HG02852 (cell line): ENCODE measurements around the gene CXCL9.
"Not testable (repeated sequence)": the region's sequence is repeated elsewhere in the genome, so short reads cannot be mapped to it uniquely, and the experiment has no call there.

ENCODE experiments used
- ATAC-seq: cut with Tn5 transposase; IDR thresholded peaks from one replicate; pipeline ENCODE4 v1.9.1; 2021; ENCODE audit warnings: mild to moderate bottlenecking, moderate library complexity; ENCODE audit not compliant: unreplicated experiment

Gene CXCL9

GRCh38 chr4:76013540-76013939, 6.2 kb upstream of the CXCL9 start:
- no peak for ATAC-seq

- no peak for ATAC-seq
Measured at GRCh38 chr4:76012388-76012801, 5.1 kb upstream of the CXCL9 start.

GRCh38 chr4:76011700-76012387, 4.5 kb upstream of the CXCL9 start:
- peak; percentile 71 for ATAC-seq

GRCh38 chr4:76011018-76011670, 3.8 kb upstream of the CXCL9 start:
- no peak for ATAC-seq

- ATAC-seq, result no peak
Measured at GRCh38 chr4:76010576-76010975, 3.3 kb upstream of the CXCL9 start.

- ATAC-seq, result no peak
Measured at GRCh38 chr4:76009311-76009710, 2.0 kb upstream of the CXCL9 start.

GRCh38 chr4:76003620-76004019, 3.7 kb downstream of the CXCL9 start:
- no peak for ATAC-seq

- peak; percentile 69 for ATAC-seq
Measured at GRCh38 chr4:76003035-76003434, 4.3 kb downstream of the CXCL9 start.

GRCh38 chr4:76002176-76002575, 5.1 kb downstream of the CXCL9 start:
- no peak for ATAC-seq

- no peak for ATAC-seq
Measured at GRCh38 chr4:76001700-76002099, 5.6 kb downstream of the CXCL9 start.

GRCh38 chr4:76000279-76000678, 7.0 kb downstream of the CXCL9 start:
- no peak for ATAC-seq

- not testable (repeated sequence) for ATAC-seq
Measured at GRCh38 chr4:75998525-75999147, 8.7 kb downstream of the CXCL9 start.

- ATAC-seq, result no peak
Measured at GRCh38 chr4:75997946-75998345, 9.4 kb downstream of the CXCL9 start.

GRCh38 chr4:75997081-75997480, 10.2 kb downstream of the CXCL9 start:
- ATAC-seq, result no peak

- ATAC-seq, result no peak
Measured at GRCh38 chr4:75995727-75996126, 11.6 kb downstream of the CXCL9 start.

GRCh38 chr4:75992462-75992861, 14.8 kb downstream of the CXCL9 start:
- no peak for ATAC-seq

GRCh38 chr4:75989846-75990528, 17.3 kb downstream of the CXCL9 start:
- no peak for ATAC-seq

- ATAC-seq, result no peak
Measured at GRCh38 chr4:75985116-75985515, 22.2 kb downstream of the CXCL9 start.

GRCh38 chr4:75980576-75980975, 26.7 kb downstream of the CXCL9 start:
- ATAC-seq, result no peak

- no peak for ATAC-seq
Measured at GRCh38 chr4:75976177-75976576, 31.1 kb downstream of the CXCL9 start.

GRCh38 chr4:75973766-75974165, 33.5 kb downstream of the CXCL9 start:
- no peak for ATAC-seq

GRCh38 chr4:75968084-75968483, 39.2 kb downstream of the CXCL9 start:
- ATAC-seq, result no peak
